Stimulated activated CD4-positive, alpha-beta T cell treated with anti-CD3 and anti-CD28 coated beads, Interleukin-2, amount 100 ng/mL, for 24 hours (primary cell): ENCODE data around the gene SKOR1.

Experiments used
- DNase-seq, 2 donors: peaks; one replicate each; pipeline ENCODE4 v3.0.0-alpha.2; 2020

SKOR1 gene

DNA sequence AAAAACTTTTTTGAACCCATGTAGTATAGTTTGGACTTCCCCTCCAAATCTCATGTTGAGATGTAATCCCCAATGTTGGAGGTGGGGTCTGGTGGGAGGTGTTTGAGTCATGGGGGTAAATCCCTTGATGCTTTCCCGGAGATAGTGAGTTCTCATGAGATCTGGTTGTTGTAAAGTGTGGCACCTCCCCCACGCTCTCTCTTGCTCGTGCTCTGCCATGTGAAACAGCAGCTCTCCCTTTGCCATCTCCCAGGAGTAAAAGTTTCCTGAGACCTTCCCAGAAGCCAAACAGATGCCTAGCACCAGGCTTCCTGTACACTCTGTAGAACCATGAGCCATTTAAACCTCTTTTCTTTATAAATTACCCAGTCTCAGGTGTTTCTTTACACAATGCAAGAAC, 30.5 kb downstream of the SKOR1 start:
- no peak for DNase-seq

DNA sequence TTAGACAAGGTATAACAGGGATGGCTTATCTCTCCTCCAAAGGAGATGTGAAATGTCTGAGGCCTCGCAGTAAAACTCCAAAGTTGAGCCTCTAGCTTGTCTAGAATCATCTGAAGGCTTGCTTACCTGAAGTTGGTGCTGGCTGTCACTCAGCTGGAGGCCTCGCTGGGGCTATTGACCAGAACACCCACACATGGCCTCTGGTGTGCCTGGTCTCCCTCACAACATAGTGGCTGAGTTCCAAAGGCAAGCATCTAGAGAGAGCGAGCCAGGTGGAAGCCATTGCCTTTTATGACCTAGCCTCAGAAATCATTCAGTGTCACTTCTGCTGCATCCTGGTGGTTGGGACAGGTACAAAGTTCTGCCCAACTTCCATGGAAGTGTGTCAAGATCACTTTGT, 31.9 kb downstream of the SKOR1 start:
- no peak for DNase-seq

DNA sequence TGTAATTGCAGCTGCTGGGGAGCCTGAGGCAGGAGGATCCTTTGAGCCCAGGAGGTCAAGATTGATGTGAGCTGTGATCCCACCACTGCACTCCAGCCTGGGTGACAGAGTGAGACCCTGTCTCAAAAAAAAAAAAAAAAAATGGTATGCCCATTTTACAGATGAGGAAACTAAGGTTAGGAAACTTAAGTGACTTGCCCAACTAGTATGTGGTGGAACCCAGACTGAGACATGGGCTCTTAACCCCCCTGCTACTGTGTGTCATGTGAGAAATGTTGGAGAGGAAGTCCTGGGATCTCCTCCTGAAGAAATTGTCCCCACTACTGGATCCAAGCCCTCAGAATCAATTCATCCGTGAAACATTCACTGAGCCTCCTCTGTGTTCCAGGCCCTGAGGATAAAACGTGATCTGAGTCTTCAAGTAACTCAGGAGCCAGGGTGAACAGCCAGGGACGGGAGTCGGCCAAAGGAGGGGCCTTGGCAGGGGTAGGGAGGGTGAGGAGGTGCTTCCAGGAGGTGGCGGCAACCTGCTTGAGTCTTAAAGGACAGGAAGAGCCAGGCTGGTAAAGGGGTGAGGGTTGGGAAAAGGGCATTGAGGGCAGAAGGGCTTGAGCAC, 34.1 kb downstream of the SKOR1 start:
- no peak for DNase-seq

GRCh38 chr15:67861983-67862382, 36.7 kb downstream of the SKOR1 start:
- no peak for DNase-seq

- DNase-seq: no peak
Measured at GRCh38 chr15:67862750-67863441, 37.6 kb downstream of the SKOR1 start.

DNA sequence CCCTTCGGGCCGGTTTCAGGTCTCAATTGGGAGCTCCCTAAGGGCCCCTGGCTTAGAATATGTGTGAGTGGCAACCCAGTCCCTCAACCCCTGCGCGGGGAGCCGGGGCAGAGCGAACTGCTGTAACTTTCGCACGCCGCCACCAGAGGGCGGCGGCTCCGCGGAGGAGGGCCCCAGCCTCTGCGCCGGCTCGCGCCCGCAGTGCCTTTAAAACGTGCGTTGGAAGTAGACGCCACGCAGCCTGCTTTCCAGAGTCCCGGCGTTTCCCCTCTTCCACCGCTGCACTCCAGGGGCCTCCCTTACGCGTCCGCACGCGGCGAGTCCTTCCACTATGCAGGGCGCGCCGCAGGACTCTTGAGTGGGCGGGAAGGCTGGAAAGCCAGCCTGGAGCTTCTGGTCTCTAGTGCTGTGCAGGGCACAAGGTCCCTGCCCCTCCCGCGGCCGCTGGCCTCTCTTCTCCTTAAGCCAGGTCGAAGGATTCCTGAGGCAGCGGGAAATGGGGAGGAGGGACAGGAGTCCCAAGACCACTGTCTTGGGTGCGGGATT, 38.2 kb downstream of the SKOR1 start:
- peak; percentile 76 to 79 for DNase-seq

GRCh38 chr15:67865331-67865730, 40.0 kb downstream of the SKOR1 start:
- no peak for DNase-seq

DNA sequence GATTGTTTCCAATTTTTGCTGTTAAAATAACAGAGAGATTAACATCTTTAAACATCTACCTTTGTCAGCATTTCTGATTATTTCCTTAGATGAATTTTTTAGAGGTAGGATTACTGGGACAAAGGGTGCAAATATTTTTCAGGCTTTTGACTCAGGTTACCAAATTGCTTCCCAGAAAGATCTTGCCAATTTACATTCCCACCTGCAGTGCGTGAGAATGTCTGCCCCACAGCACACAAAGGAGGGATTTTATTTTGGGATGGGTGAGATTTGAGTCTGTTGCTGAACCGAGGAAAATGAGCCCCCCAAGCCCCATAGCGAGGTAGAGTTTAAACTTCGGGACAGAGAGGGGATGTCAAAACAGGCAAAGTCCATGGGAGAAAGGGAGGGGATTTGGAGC, 40.5 kb downstream of the SKOR1 start:
- no peak for DNase-seq

GRCh38 chr15:67869701-67870100, 44.4 kb downstream of the SKOR1 start:
- no peak for DNase-seq

GRCh38 chr15:67870868-67871408, 45.6 kb downstream of the SKOR1 start:
- no peak for DNase-seq

DNA sequence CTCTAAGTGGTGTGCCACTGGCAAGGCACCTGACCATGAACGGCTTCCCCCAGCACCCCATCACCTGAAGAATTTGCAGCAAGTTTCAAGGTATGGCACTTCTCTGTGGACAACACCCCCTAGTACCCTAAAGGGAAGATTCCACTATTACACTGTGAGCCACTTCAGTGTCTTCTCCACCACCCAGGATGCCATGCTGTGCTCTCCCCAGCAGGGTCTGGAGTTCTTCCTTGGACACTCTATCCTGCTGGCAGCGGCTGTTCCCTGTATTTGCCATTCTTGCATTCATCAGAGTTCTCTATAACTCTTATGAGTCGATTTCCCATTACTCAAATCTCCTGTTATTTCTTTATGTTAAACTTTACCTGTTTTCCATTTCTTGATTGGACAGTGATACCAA, 48.5 kb downstream of the SKOR1 start:
- no peak for DNase-seq

- DNase-seq: no peak
Measured at GRCh38 chr15:67878712-67879206, 53.5 kb downstream of the SKOR1 start.

GRCh38 chr15:67879440-67880129, 54.3 kb downstream of the SKOR1 start:
- no peak for DNase-seq

- DNase-seq: no peak
Measured at GRCh38 chr15:67880651-67881182, 55.4 kb downstream of the SKOR1 start.

DNA sequence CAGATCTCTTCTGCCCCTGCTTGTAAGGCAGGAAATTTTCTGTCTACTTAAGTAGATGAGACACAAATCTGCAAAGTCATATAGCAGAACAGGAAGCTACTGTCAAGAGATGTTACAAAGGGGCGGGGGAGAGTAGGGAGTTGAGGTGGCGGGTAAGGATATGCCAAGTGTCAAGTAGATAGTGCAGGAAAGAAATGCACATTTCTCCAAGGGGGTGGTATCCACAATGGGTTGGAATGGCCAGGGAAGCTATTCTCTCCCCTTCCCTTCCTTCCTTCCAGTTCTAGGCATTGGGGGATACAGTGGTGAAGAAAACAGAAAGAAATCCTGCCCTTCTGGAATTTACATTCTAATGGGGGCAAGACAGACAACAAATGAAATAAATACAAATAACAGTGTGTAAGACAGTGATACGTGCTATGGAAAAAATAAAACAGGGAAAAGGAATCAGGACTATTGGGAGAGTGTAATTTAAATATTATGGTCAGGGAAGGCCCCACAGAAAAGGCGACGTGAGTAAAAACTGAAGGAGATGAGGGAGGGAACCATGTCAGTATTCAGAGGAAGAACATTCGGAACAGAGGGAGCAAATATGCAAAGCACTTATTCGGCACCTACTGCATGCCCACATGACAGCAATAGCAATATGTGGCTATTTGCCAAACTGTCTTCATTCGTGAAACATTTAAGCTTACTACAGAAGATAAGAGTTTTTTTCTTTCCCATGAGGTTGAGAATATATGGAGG, 57.4 kb downstream of the SKOR1 start:
- no peak for DNase-seq

DNA sequence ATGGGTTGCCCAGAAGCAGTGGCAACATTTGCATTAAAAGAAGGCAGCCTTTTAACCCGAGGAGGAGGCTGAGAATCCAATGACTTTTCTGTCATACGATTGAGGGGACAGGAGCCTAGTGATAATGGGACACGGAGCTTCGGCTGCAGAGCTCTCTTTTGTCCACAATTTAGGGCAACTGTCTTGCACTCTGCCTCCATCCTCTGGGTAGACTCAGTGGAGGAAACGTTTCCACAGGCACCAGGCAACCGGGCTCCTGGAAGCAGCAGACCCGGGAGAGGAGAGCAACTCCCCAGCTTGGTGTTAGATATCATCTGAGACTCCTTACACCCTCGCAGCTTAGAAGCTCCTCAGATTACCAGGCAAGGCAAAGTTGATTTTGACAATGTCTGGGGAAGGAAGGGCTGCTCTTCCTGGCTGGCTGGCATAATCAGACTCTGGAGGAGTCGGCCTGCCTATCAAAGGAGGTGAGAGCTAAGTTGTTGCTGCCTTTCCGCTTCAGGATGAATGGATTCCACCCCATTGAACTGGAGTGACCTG, 58.0 kb downstream of the SKOR1 start:
- no peak for DNase-seq

DNA sequence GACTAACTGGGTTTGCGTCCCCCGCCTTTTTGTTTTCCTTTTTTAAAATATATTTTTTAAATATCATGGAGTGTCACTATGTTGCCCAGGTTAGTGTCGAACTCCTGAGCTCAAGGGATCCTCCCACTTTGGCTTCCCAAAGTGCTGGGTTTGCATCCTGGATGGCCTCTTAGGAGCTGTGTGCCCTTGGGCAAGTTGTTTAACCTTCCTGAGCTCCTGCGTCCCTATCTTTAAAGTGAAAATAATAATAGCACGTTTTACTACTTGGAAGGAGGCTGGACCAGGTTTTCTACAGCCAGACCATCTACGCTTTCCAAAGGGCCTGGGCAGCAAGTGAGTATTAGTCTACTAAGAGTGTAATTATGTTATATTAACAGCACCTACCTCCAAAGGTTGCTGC, 58.7 kb downstream of the SKOR1 start:
- no peak for DNase-seq
